H1 (cell line): ENCODE measurements around the gene ZXDC. TPM values are rescaled to one million over a fixed set of nuclear protein-coding genes. Genes with fewer than 3 reads are reported as not detected.

ENCODE experiments used
- CTCF ChIA-PET: fragments of 300-600 bp; sonication (Branson Sonifier 250); formaldehyde crosslinking; loops from one replicate; lab custom pipeline; 2021; ENCODE audit not compliant: partially characterized antibody; lab: Charles Lee
- POLR2A ChIA-PET: fragments of 300-600 bp; sonication (Branson Sonifier 250); formaldehyde crosslinking; loops from one replicate; lab custom pipeline; 2021; ENCODE audit warnings: inconsistent platforms; ENCODE audit not compliant: partially characterized antibody; lab: Charles Lee
- DNase-seq, 2 experiments: peaks; one replicate each; pipeline versions ENCODE4 v3.0.0 to v3.0.0-alpha.2; 2010 to 2022; ENCODE audit warnings: low spot score in 2 of 2, low read depth in 1 of 2, mixed read lengths in 1 of 2
- FAIRE-seq: peaks from 2 replicates; lab custom pipeline; 2011; peaks lifted over from hg19 to GRCh38; lab: Jason Lieb, UNC
- H2AFZ ChIP-seq: 2 replicates; pipeline ENCODE4 v1.8.1; 2012; ENCODE audit warnings: low read length, inconsistent platforms
- H2AK5ac ChIP-seq: 2 replicates; pipeline ENCODE4 v1.6.1; 2013; ENCODE audit warnings: low read depth, low read length
- H2BK120ac ChIP-seq: replicated peaks from 2 replicates; pipeline ENCODE3; 2013; ENCODE audit warnings: low read depth, low read length, inconsistent platforms
- H2BK12ac ChIP-seq: 2 replicates; pipeline ENCODE4 v1.6.1; 2013; ENCODE audit warnings: low read depth, low read length
- H2BK15ac ChIP-seq: 2 replicates; pipeline ENCODE4 v1.6.1; 2013; ENCODE audit warnings: low read length
- H2BK20ac ChIP-seq: 2 replicates; pipeline ENCODE4 v1.6.1; 2013; ENCODE audit warnings: low read length
- H2BK5ac ChIP-seq: 2 replicates; pipeline ENCODE4 v1.6.1; 2013; ENCODE audit warnings: low read depth, low read length
- H3K14ac ChIP-seq: 2 replicates; pipeline ENCODE4 v1.6.1; 2013; ENCODE audit warnings: inconsistent platforms; ENCODE audit not compliant: insufficient read length
- H3K18ac ChIP-seq: 2 replicates; pipeline ENCODE4 v1.6.1; 2013; ENCODE audit warnings: low read length; ENCODE audit errors: extremely low read depth
- H3K23ac ChIP-seq: 2 replicates; pipeline ENCODE4 v1.6.1; 2013; ENCODE audit warnings: inconsistent platforms; ENCODE audit not compliant: insufficient read length
- H3K23me2 ChIP-seq: 2 replicates; pipeline ENCODE4 v1.6.1; 2013; ENCODE audit warnings: low read depth, low read length
- H3K27ac ChIP-seq: 2 replicates; pipeline ENCODE4 v1.6.1; 2011; ENCODE audit warnings: low read depth, low read length, inconsistent platforms
- H3K27me3 ChIP-seq, 4 experiments: replicated peaks in 1 of 4; 1 replicate in 1 of 4; 2 replicates in 3 of 4; pipeline versions ENCODE4 v1.6.1 to v1.8.1; 2011 to 2013; ENCODE audit warnings: low read length in 3 of 4, mild to moderate bottlenecking in 3 of 4, inconsistent platforms in 2 of 4, mixed read lengths in 2 of 4, moderate library complexity in 1 of 4; ENCODE audit not compliant: control insufficient read depth in 3 of 4, insufficient read depth in 3 of 4; ENCODE audit errors: extremely low read depth in 1 of 4
- H3K36me3 ChIP-seq, 4 experiments: 2 replicates each; pipeline versions ENCODE4 v1.6.1 to v1.8.1; 2011 to 2013; ENCODE audit warnings: mild to moderate bottlenecking in 4 of 4, low read length in 3 of 4, moderate library complexity in 2 of 4, control low read depth in 1 of 4, inconsistent platforms in 1 of 4; ENCODE audit not compliant: insufficient read depth in 4 of 4, control insufficient read depth in 2 of 4
- H3K4ac ChIP-seq: replicated peaks from 2 replicates; pipeline ENCODE3; 2013; ENCODE audit warnings: low read length, low read depth, mixed read lengths, inconsistent platforms; ENCODE audit not compliant: insufficient read length
- H3K4me1 ChIP-seq, 4 experiments: replicated peaks in 1 of 4; 1 replicate in 1 of 4; 2 replicates in 3 of 4; pipeline versions ENCODE4 v1.6.1 to v1.8.1; 2011 to 2013; ENCODE audit warnings: low read length in 3 of 4, inconsistent platforms in 2 of 4, mixed read lengths in 1 of 4; ENCODE audit not compliant: insufficient read depth in 4 of 4, control insufficient read depth in 3 of 4
- H3K4me2 ChIP-seq, 2 experiments: 2 replicates each; pipeline versions ENCODE4 v1.6.1 to v1.8.1; 2011 to 2013; ENCODE audit warnings: low read depth in 2 of 2, low read length in 2 of 2, control low read depth in 1 of 2, inconsistent platforms in 1 of 2, mild to moderate bottlenecking in 1 of 2; ENCODE audit not compliant: insufficient read depth in 1 of 2
- H3K4me3 ChIP-seq, 4 experiments: fragments of 200-600, 300-600 bp in 1 of 4; sonication (generic), shearing (Covaris generic), sonication (Bioruptor Twin) in 1 of 4; 2 replicates each; pipeline versions ENCODE4 v1.5.1 to v1.8.1; 2011 to 2016; ENCODE audit warnings: low read length in 4 of 4, low read depth in 3 of 4, control low read depth in 2 of 4, inconsistent platforms in 2 of 4, mild to moderate bottlenecking in 2 of 4, mixed read lengths in 1 of 4, moderate library complexity in 1 of 4; ENCODE audit not compliant: insufficient read depth in 2 of 4; ENCODE audit errors: extremely low read depth in 1 of 4
- H3K56ac ChIP-seq: replicated peaks from 2 replicates; pipeline ENCODE3; 2013; ENCODE audit warnings: low read depth, mild to moderate bottlenecking, mixed read lengths, low read length, inconsistent platforms; ENCODE audit not compliant: insufficient read length
- H3K79me1 ChIP-seq: 2 replicates; pipeline ENCODE4 v1.6.1; 2013; ENCODE audit warnings: low read depth, low read length, control low read depth
- H3K79me2 ChIP-seq, 2 experiments: 2 replicates each; pipeline versions ENCODE4 v1.6.1 to v1.8.1; 2012 to 2013; ENCODE audit warnings: low read length in 2 of 2, mild to moderate bottlenecking in 2 of 2, inconsistent platforms in 1 of 2; ENCODE audit not compliant: insufficient read depth in 2 of 2, control insufficient read depth in 1 of 2
- H3K9ac ChIP-seq, 4 experiments: replicated peaks in 1 of 4; 1 replicate in 1 of 4; 2 replicates in 3 of 4; pipeline versions ENCODE4 v1.6.1 to v1.8.1; 2011 to 2013; ENCODE audit warnings: low read depth in 3 of 4, low read length in 3 of 4, control low read depth in 2 of 4, mild to moderate bottlenecking in 2 of 4, moderate library complexity in 2 of 4, inconsistent platforms in 1 of 4; ENCODE audit errors: extremely low read depth in 1 of 4
- H3K9me3 ChIP-seq, 2 experiments: 2 replicates each; pipeline versions ENCODE4 v1.6.1 to v1.8.1; 2012 to 2013; ENCODE audit warnings: mild to moderate bottlenecking in 2 of 2, moderate library complexity in 2 of 2, control low read depth in 1 of 2, inconsistent platforms in 1 of 2, low read depth in 1 of 2, low read length in 1 of 2, mixed read lengths in 1 of 2; ENCODE audit not compliant: insufficient read depth in 2 of 2
- H4K20me1 ChIP-seq, 2 experiments: replicated peaks in 1 of 2; 2 replicates each; pipeline versions ENCODE3 to v1.8.1; 2011 to 2013; ENCODE audit warnings: inconsistent platforms in 2 of 2, low read length in 2 of 2, mild to moderate bottlenecking in 1 of 2; ENCODE audit not compliant: insufficient read depth in 2 of 2, control insufficient read depth in 1 of 2
- H4K5ac ChIP-seq: 2 replicates; pipeline ENCODE4 v1.6.1; 2013; ENCODE audit warnings: low read length, low read depth, mixed read lengths, inconsistent platforms; ENCODE audit not compliant: insufficient read length
- H4K8ac ChIP-seq: 2 replicates; pipeline ENCODE4 v1.8.0; 2013; ENCODE audit warnings: mild to moderate bottlenecking, moderate library complexity, low read length, inconsistent platforms; ENCODE audit not compliant: insufficient read depth; ENCODE audit errors: extremely low read depth
- H4K91ac ChIP-seq: replicated peaks from 2 replicates; pipeline ENCODE3; 2013; ENCODE audit warnings: low read length, mixed read lengths, inconsistent platforms; ENCODE audit not compliant: insufficient read length
- ASH2L ChIP-seq: fragments of 200-600, 300-600 bp; sonication (generic); IDR thresholded peaks from one replicate; pipeline ENCODE4 v1.7.1; 2017; ENCODE audit warnings: low read length
- CTCF ChIP-seq, 3 experiments: IDR thresholded peaks; 1 replicate in 2 of 3; 2 replicates in 1 of 3; pipeline versions ENCODE4 v1.5.1 to v1.6.1; 2011; ENCODE audit warnings: low read length in 3 of 3, mild to moderate bottlenecking in 3 of 3, inconsistent platforms in 2 of 3, low read depth in 1 of 3, moderate library complexity in 1 of 3; ENCODE audit not compliant: insufficient read depth in 1 of 3; ENCODE audit errors: control extremely low read depth in 1 of 3
- EP300 ChIP-seq, 2 experiments: IDR thresholded peaks; 1 replicate in 1 of 2; 2 replicates in 1 of 2; pipeline ENCODE4 v1.6.1; 2011 to 2012; ENCODE audit warnings: low read depth in 2 of 2, low read length in 2 of 2, mild to moderate bottlenecking in 2 of 2, borderline replicate concordance in 1 of 2, inconsistent platforms in 1 of 2, moderate library complexity in 1 of 2
- HDAC6 ChIP-seq: IDR thresholded peaks from one replicate; pipeline ENCODE4 v1.7.1; 2012; ENCODE audit warnings: low read depth, mild to moderate bottlenecking, inconsistent platforms, low read length, moderate library complexity
- RAD21 ChIP-seq, 2 experiments: IDR thresholded peaks in 1 of 2; conservative IDR thresholded peaks in 1 of 2; 2 replicates each; pipeline ENCODE4 v1.6.1; 2011; ENCODE audit warnings: low read depth in 2 of 2, low read length in 2 of 2, improper control_type of control experiment in 1 of 2, inconsistent platforms in 1 of 2, mild to moderate bottlenecking in 1 of 2, moderate library complexity in 1 of 2
- WGBS, 2 experiments: shearing (Covaris generic) in 1 of 2; methylation state at CpG; one replicate each; pipeline versions ENCODE4 v1.1.6 to v1.1.7; 2013 to 2015; ENCODE audit warnings: low lambda C conversion rate in 2 of 2, mixed read lengths in 2 of 2, inconsistent platforms in 1 of 2, low coverage in 1 of 2, missing lambda C conversion rate in 1 of 2; ENCODE audit not compliant: insufficient replicate concordance in 2 of 2, insufficient coverage in 1 of 2, insufficient read length in 1 of 2; ENCODE audit errors: extremely low coverage in 1 of 2, missing lambda C conversion rate in 1 of 2; 5-methylcytosine and 5-hydroxymethylcytosine counted together
- polyA plus RNA-seq, 7 experiments: library from polyadenylated mRNA; depleted of rRNA in 3 of 7; stranded (reverse) in 5 of 7; unstranded in 2 of 7; fragments of >200 nt in 5 of 7; fragments of 200-250 nt in 2 of 7; gene quantifications; 1 replicate in 5 of 7; 2 replicates in 1 of 7; 4 replicates in 1 of 7; pipeline versions ENCODE4 v1.2.1 to v1.2.3, GENCODE V29; 2011 to 2013; ENCODE audit warnings: missing spikeins in 2 of 7, mixed read lengths in 2 of 7
- total RNA-seq: library from RNA; stranded (reverse); fragmentation: NEBNext Ultra II Directional; extraction: Animal tissue kit (Norgen Biotek cat#: 25700); gene quantifications from 2 replicates; pipeline ENCODE4 v1.2.1, GENCODE V29; 2021

The ZXDC gene
- total and polyA plus RNA-seq, 2 of the 8 experiments (the other 6 are each of a cell fraction or from before 2014, with no cell fraction given): 12.7 to 24.3 TPM

GRCh38 chr3:126389112-126389793 is 86.4 kb downstream of the ZXDC start:
- POLR2A ChIA-PET: interaction anchor here (1.0 kb wide), 1 partner anchor 13 kb away, joined by 3 read pairs; no protein-coding TSS in a partner anchor
- peak overlapping the region; percentile 88 for H4K8ac ChIP-seq
- H3K79me1 ChIP-seq: no peaks in the 10 kb centered on the region
- no peak overlapping the region for H3K14ac ChIP-seq
- H3K4me1 ChIP-seq: peaks cover 0 to 8% (median 3%) of the 10 kb centered on the region in 4 experiments; a peak in 4 of 7 replicates
- no peak overlapping the region; a peak in 2 of 7 replicates for H3K9ac ChIP-seq
- peak overlapping the region; percentile 82; the same call in 1 of the 2 replicates for H2AK5ac ChIP-seq
- CTCF ChIA-PET: interaction anchor here (0.7 to 5.2 kb wide), 23 partner anchors 9 to 262 kb away, joined by 3 to 35 read pairs (median 4); partner anchors contain the start of genes ALDH1L1 and KLF15
- peak overlapping the region; percentile 30 for H3K4ac ChIP-seq
- H3K36me3 ChIP-seq: no peaks in the 10 kb centered on the region
- peak overlapping the region; percentile 3 to 70; a peak in 3 of 4 replicates for H3K4me2 ChIP-seq
- H2BK15ac ChIP-seq: peak overlapping the region; percentile 100
- peak overlapping the region; percentile 99 for H2BK12ac ChIP-seq
- WGBS, 2 experiments: 10% methylated on average over 58 of the region's 58 CpGs; no CpG with 5 or more reads in 1 of the 2 experiments
- peaks cover 8 to 18% (median 17%) of the 10 kb centered on the region in 4 experiments for H3K27me3 ChIP-seq
- H2BK120ac ChIP-seq: peak overlapping the region; percentile 60
- H2BK5ac ChIP-seq: peak overlapping the region; percentile 83
- H3K79me2 ChIP-seq: no peaks in the 10 kb centered on the region
- peak overlapping the region in 2 of 4 experiments; percentile 7 to 53; a peak in 4 of 8 replicates for H3K4me3 ChIP-seq
- peak overlapping the region; percentile 96 for H3K18ac ChIP-seq
- no peaks in the 10 kb centered on the region for H3K9me3 ChIP-seq
- peaks cover 3% of the 10 kb centered on the region; the same call in 1 of the 2 replicates for H3K23me2 ChIP-seq
- peak overlapping the region; percentile 74; the same call in 1 of the 2 replicates for H2AFZ ChIP-seq
- peak overlapping the region; percentile 47 for H4K5ac ChIP-seq
- H4K91ac ChIP-seq: peak overlapping the region; percentile 99
- no peak for FAIRE-seq
- H3K23ac ChIP-seq: no peak overlapping the region
- no peak overlapping the region for H3K56ac ChIP-seq
- H4K20me1 ChIP-seq: no peaks in the 10 kb centered on the region
- peak; percentile 79 to 86 for DNase-seq
- no peak overlapping the region; the same call in 1 of the 2 replicates for H3K27ac ChIP-seq
- peak overlapping the region; percentile 94; the same call in 1 of the 2 replicates for H2BK20ac ChIP-seq
- no peak for TF ChIP-seq HDAC6
- peak; percentile 89 to 91 for TF ChIP-seq RAD21 (IDR thresholded peaks at IDR 0.05 in 1 of 2, conservative IDR thresholded peaks at IDR 0.05 in 1 of 2; ENCODE audit: low read depth in 2 of 2, low read length in 2 of 2)
- peak in 1 of 2 experiments; percentile 28; a peak in 1 of 3 replicates for TF ChIP-seq EP300 (IDR thresholded peaks at IDR 0.05; ENCODE audit: borderline replicate concordance in 1 of 2, low read depth in 2 of 2, low read length in 2 of 2)
- TF ChIP-seq ASH2L: peak; percentile 62
- peak in 2 of 3 experiments; percentile 92 to 100; a peak in 3 of 4 replicates for TF ChIP-seq CTCF (IDR thresholded peaks at IDR 0.05; ENCODE audit: control extremely low read depth in 1 of 3, insufficient read depth in 1 of 3, low read depth in 1 of 3, low read length in 3 of 3)
